Stimulated activated CD8-positive, alpha-beta memory T cell treated with anti-CD3 and anti-CD28 coated beads, Interleukin-12 subunit alpha, Interleukin-12 subunit beta, amount 100 ng/mL, for 4 hours (primary cell): ENCODE data around the gene NF1.

Experiments used
- DNase-seq: peaks from one replicate; pipeline ENCODE4 v3.0.0-alpha.2; 2020; ENCODE audit warnings: low read depth

NF1 gene

GRCh38 chr17:31388770-31389656 lies 294.2 kb downstream of the NF1 start:
- DNase-seq: no peak

DNA sequence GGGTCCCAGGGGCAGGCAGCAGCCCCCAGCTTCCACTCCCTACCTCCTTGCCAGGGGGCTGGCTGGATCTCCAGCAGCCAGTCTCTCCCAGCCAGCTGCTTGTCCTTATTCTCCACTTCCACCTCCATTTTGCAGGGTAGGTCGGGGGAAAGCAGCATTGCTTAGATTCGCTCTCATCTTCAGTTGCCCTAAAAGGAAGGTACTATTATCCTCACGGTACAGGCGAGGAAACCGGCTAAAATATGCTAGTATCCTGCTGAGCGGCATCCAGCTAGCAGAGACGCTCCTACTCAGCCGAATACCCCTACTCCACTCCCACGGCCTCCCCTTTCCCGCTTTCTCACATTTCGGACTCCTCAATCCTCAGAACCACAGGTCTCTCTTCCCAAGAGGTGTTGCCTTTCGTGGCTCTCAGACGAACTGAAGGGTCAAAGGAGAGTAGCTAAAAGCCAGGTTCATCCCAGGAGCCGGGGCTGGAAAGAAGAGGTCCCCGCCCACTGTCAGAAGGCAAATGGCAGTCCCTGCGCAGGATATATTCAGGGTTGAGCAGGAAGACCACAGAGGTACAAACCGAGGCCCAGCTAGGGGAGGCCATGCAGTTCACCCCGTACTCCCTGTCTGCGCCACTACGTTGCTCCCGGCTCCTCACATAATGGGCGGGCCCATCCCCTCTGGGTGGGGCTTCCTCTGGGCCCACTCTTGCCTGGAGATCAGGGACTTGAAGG lies 295.0 kb downstream of the NF1 start:
- no peak for DNase-seq

DNA sequence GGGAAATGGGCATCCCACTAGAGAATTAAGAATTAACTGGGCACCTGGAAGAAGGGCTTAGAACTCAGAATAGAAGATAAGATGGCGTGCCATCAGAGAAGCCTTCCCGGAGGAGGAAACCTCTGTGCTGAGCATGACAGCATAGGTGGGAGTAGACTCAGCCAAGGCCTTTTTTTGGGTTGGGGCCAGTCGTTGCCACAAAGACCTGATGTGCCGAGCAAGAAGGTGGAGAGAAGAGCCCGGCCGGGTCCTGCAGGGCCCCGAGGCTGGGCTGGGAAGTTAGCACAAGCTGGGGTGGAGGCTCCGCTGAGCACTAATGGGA lies 295.6 kb downstream of the NF1 start:
- no peak for DNase-seq

GRCh38 chr17:31390748-31391495 lies 296.1 kb downstream of the NF1 start:
- DNase-seq: no peak

- DNase-seq: no peak
Measured at GRCh38 chr17:31391496-31391949, 296.7 kb downstream of the NF1 start, which contains the start of gene RAB11FIP4. TSS of gene RAB11FIP4 (plus strand) at chr17:31391675. CDS start at chr17:31391853, 178 bp downstream.

- no peak for DNase-seq
Measured at GRCh38 chr17:31392002-31392855, 297.5 kb downstream of the NF1 start.

DNA sequence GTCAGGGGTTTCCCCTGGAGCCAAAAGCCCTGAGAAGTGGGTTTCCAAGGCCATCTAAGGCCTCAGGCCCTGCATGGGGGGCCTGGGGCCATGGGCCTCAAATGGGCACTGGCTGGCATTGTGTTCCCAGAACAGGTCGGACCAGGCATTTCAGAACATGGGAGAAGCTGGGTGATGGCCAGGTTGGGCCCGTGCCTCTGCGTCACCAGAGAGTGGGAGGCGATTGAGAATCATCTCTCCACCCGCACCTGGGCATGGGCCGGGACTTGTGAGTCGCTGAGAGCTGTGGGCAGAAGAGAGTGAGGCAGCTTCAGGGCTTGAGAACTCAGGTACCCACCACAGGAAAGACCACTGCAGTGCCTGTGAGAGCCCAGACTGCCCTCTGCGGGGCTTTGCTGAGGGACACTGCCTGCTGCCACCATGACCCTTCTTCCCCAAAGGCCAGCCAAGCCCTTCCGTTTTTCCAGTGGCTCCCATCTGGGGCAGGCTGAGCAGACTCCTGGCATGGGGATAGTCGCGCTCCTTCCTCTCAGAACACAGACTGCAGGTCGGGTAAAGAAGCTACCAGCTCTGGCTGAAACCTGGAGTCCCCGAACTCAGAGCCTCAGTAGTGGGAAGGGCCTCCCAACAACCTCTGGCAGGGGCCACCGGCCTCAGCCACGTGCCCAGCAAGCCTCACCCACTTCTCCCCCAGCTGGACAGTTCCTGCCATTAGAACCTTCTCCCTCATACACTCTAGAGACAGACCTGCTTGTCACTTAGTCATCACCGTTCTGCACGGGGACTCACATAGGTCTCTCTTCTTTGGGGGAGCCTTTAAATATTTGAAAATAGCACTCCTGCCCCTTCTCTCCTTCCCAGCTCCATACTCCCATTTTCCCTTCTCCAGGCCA lies 298.3 kb downstream of the NF1 start:
- DNase-seq: no peak

GRCh38 chr17:31393749-31394146 lies 299.0 kb downstream of the NF1 start:
- no peak for DNase-seq

GRCh38 chr17:31394544-31394943 lies 299.8 kb downstream of the NF1 start:
- no peak for DNase-seq

DNA sequence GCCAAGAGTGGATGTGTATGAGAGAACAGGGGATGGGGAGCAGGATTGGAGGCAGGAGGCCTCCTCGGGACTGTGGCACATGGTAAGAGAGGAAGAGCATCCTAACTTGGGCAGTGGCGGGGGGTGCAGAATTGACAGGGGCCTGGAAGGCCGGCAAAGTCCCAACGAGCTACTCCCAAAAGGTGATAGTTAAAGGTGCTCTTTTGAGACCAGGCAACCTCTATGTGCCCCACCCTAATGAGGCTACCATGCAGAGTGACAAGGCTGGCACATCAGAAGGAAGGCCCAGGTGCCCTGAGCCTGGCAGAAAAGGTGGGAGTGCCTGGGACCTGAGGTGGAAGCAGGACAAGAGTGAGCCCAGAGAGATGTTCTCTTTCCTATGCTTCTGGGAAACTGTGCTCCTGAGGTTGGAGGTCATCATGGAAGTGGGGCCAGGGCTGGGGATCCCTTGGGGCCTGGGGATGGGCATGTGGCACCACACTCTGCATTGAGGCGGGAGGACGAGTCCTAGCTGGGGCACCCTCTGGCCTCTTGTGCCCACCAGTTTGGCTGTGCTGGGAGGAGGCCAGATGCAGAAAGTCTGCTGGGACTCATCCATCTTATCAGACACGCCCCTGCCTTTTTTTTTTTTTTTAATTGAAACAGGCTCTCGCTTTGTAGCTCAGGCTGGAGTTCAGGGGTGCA lies 302.6 kb downstream of the NF1 start:
- no peak for DNase-seq

DNA sequence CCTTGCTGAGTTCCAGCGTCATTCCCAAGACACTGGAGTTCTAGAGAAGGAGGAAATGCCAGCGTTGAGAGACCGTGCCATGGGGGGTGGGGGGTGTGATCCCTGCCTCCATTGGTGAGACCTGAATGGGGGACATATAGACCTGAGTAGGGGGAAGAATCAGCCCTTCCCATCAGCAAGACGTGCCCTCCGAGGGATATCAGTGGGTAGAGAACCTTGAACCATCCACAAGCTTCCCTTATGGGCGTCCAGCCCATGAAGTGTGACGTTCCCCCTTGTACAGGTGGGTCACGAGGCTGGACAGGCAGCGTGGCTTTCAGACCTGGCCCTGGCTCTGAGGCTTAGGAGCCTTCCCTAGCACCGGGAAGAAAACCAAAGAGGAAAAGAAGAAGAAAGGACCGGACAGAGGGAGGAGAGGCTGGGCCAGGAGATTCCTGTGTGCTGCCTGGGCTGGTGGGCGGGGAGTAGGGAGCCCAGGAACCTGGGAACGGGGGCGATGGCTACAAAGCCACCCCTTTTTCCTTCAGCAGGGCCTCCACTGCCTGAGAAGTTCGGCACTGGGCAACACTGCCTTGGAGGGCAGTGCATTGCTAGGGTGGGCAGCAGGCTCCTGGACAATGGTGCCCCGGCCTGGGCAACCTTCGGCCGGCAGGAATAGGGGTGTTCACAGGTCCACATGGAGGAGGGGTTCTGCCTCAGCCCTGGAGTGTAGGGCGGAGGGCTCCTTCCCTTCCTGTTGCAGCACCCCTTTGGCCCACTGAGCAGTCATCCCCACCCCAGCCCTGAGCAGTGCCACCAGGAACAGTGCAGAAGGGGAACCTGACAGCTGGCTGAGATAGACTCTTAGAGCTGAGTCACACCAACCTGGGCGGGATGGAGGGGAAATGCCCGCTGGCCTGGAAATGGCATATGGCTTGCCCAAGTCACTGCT lies 303.9 kb downstream of the NF1 start:
- DNase-seq: no peak

DNA sequence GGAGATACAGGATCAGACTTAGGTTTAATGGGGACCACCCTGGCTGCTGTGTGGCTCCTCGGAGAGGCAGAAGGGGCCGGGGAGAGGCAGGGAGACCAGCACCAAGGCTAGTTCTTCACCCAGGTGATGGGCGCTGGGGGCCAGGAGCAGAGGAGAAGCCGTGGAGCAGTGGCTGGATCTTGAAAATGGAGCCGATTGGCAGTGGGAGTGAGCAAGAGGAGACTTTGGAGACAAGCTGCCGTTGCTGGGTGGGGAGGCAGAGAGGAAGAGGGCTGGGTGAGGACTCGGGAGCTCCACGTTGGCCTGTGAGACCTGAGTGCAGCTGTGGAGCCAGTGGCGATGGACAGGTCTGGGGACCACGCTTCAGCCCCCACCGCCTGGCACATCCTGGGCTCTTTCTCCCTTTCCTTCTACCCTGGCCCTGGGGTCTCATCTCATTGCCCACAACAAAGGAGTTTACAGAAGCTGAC lies 305.7 kb downstream of the NF1 start:
- no peak for DNase-seq

GRCh38 chr17:31401456-31402254 lies 306.9 kb downstream of the NF1 start:
- DNase-seq: no peak

DNA sequence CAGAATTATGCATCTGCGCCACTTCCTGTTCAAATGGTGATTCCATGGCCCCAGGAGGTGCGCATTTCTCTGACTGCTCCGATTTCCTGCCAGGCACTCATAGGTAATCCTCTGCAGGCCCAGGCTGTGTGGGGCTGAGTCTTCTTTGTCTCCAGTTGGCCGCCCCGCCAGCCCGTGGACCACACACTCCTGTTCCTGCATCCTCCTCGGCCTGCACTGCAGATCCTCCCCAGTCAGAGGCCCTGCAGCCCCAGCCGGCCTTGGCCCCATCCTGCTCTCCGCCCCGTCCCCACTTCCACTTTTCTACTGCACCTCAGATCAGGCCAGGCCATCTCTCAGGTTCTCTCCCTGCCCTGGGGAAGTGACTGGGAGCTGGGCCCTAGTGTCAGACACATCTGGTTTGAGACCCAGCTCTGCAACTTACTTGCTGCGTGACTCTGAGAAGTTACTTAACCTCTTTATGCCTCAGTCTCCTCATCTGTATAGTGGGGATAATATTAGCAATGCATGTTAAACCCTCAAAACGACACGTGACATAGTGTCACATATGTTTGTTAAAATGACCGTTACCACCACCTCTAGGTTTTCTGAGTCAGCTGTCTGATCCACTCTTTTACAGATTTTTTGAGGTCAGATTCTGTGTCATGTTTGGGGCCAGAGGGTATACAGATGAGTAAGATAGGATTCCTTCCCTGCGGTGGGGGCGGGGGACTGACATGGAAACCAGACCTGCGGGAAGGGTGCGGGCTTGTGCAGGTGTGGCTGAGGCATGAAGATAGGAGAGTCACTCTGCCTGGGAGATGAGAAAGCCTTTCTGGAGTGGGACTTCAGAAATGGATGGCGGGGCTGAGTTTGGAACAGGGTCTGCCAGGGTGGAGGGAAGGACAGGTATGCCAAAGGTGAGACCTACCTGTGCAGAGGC lies 309.5 kb downstream of the NF1 start:
- no peak for DNase-seq

GRCh38 chr17:31405890-31406371 lies 311.2 kb downstream of the NF1 start:
- DNase-seq: no peak

DNA sequence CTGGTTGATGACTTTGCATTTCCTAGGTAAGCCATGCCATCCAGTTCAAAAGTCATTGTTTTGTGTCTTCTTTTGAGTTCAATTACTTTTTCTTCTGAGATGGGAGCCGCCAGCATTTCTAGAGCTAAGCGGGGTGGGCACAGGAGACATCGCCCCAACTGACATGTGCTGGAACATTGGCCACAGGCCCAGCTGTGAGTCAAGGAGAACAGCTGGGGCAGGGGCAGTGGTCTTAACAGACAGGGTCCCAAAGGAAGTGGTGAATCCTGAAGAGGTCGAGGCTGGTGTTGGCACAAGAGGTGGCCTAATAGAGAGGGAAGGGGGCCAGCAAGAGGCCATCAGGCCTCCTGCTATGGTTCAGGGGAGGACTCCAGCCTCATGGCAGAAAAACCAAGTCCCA lies 313.8 kb downstream of the NF1 start:
- no peak for DNase-seq
